HepG2 (cell line): ENCODE measurements around the gene CBLN3. TPM values are rescaled to one million over a fixed set of nuclear protein-coding genes. Genes with fewer than 3 reads are reported as not detected.

Source experiments
- BRCA1 ChIP-seq: sonication (generic); formaldehyde crosslinking; IDR thresholded peaks from 2 replicates; pipeline ENCODE4 v1.4.0; 2020; ENCODE audit warnings: missing genetic modification reagents
- CHD2 ChIP-seq: IDR thresholded peaks from 2 replicates; pipeline ENCODE4 v1.6.1; 2011; ENCODE audit warnings: low read depth, low read length, improper control_type of control experiment
- CTCF ChIP-seq: sonication (generic); formaldehyde crosslinking; IDR thresholded peaks from 2 replicates; pipeline ENCODE4 v1.5.0; 2020; ENCODE audit warnings: mild to moderate bottlenecking, missing genetic modification reagents, moderate library complexity
- ELF1 ChIP-seq: sonication (generic); formaldehyde crosslinking; IDR thresholded peaks from 2 replicates; pipeline ENCODE4 v1.4.0; 2020; ENCODE audit warnings: missing genetic modification reagents
- FOXA3 ChIP-seq: IDR thresholded peaks from 2 replicates; pipeline ENCODE4 v1.6.1; 2016; ENCODE audit warnings: missing genetic modification reagents, missing compliant biosample characterization
- FOXK1 ChIP-seq: sonication (generic); formaldehyde crosslinking; IDR thresholded peaks from 2 replicates; pipeline ENCODE4 v1.4.0; 2020; ENCODE audit warnings: low read depth, missing genetic modification reagents, borderline replicate concordance
- KLF6 ChIP-seq: IDR thresholded peaks from 2 replicates; pipeline ENCODE4 v1.8.0; 2016; ENCODE audit warnings: missing biosample characterization, missing genetic modification reagents
- ZFP62 ChIP-seq: sonication (generic); formaldehyde crosslinking; IDR thresholded peaks from 2 replicates; pipeline ENCODE4 v1.4.0; 2020; ENCODE audit warnings: missing genetic modification reagents
- ZNF230 ChIP-seq: sonication (generic); formaldehyde crosslinking; IDR thresholded peaks from 2 replicates; pipeline ENCODE4 v1.4.0; 2020; ENCODE audit warnings: mild to moderate bottlenecking, missing genetic modification reagents
- ZNF564 ChIP-seq: sonication (generic); formaldehyde crosslinking; IDR thresholded peaks from 2 replicates; pipeline ENCODE4 v1.8.1; 2023; ENCODE audit warnings: mild to moderate bottlenecking, missing genetic modification reagents
- ZNF672 ChIP-seq: sonication (generic); formaldehyde crosslinking; IDR thresholded peaks from 2 replicates; pipeline ENCODE4 v1.8.1; 2022; ENCODE audit warnings: missing genetic modification reagents
- ZNF709 ChIP-seq: sonication (generic); formaldehyde crosslinking; IDR thresholded peaks from 2 replicates; pipeline ENCODE4 v1.5.0; 2020; ENCODE audit warnings: mild to moderate bottlenecking, missing genetic modification reagents
- ZNF766 ChIP-seq: sonication (generic); formaldehyde crosslinking; IDR thresholded peaks from 2 replicates; pipeline ENCODE4 v1.5.0; 2020; ENCODE audit warnings: missing genetic modification reagents, borderline replicate concordance
- ZNF879 ChIP-seq: sonication (generic); formaldehyde crosslinking; IDR thresholded peaks from 2 replicates; pipeline ENCODE4 v1.8.1; 2023; ENCODE audit warnings: missing genetic modification reagents
- polyA plus RNA-seq, 8 experiments: library from polyadenylated mRNA; depleted of rRNA in 3 of 8; stranded (reverse) in 7 of 8; unstranded in 1 of 8; fragments of >200 nt; fragmentation: Illumina TruSeq in 4 of 8; extraction: Trizol in 4 of 8; gene quantifications; 2 replicates each; pipeline versions ENCODE4 v1.2.1 to v1.2.3, GENCODE V29; 2011 to 2016; ENCODE audit warnings: low read depth in 4 of 8, missing spikeins in 1 of 8, mixed read lengths in 1 of 8; ENCODE audit not compliant: insufficient read depth in 1 of 8
- total RNA-seq, 5 experiments: library from RNA; depleted of rRNA; stranded (reverse); fragments of >200 nt; fragmentation: Illumina TruSeq; extraction: Trizol; gene quantifications; 2 replicates each; pipeline ENCODE4 v1.2.3, GENCODE V29; 2016; ENCODE audit warnings: low read depth in 1 of 5

CBLN3 gene
- total and polyA plus RNA-seq, 2 of the 13 experiments (the other 11 are each of a cell fraction or from before 2014, with no cell fraction given) = 0.66 to 0.98 TPM

GRCh38 chr14:24431569-24432258, 2.2 kb upstream of the CBLN3 start (continued):
- TF ChIP-seq CTCF (CRISPR knock-in tag) = peak; percentile 100
- TF ChIP-seq FOXK1 (CRISPR knock-in tag) = 0 out of 2 replicates have a peak, but pooled peaks have one; percentile 48
- no peak for TF ChIP-seq ZNF879 (CRISPR knock-in tag)
- TF ChIP-seq ZNF709 = no peak
- TF ChIP-seq ZNF766 (CRISPR knock-in tag) = no peak
- TF ChIP-seq FOXA3 (CRISPR knock-in tag) = 0 out of 2 replicates have a peak, but pooled peaks have one; percentile 33
- no peak for TF ChIP-seq ZNF672 (CRISPR knock-in tag)
- no peak; the same call in 1 of the 2 replicates for TF ChIP-seq KLF6
- TF ChIP-seq ZNF564 (CRISPR knock-in tag) = no peak
- peak; percentile 32; the same call in 1 of the 2 replicates for TF ChIP-seq ELF1 (CRISPR knock-in tag)
- TF ChIP-seq ZFP62 (CRISPR knock-in tag) = no peak
- no peak for TF ChIP-seq BRCA1
- peak; percentile 41; the same call in 1 of the 2 replicates for TF ChIP-seq CHD2
- TF ChIP-seq ZNF230 (CRISPR knock-in tag) = peak; percentile 94
